ENCODE measurements around the gene GALNT18. TPM values are rescaled to one million over a fixed set of nuclear protein-coding genes. Genes with fewer than 3 reads are reported as not detected.

Gene GALNT18
- total and polyA plus RNA-seq, 7 donors, result 4.6 to 32.4 (median 8.3) TPM

GRCh38 chr11:11397781-11398180 is 224.0 kb downstream of the GALNT18 start:
- Histone ChIP-seq H3K4me3 (no peak overlapping the region), H3K9me3 (no peaks in the 10 kb centered on the region), H3K27me3 (ENCODE audit: insufficient read depth in 3 of 3, low read length in 2 of 3) (no peaks in the 10 kb centered on the region), H3K4me1 (no peaks in the 10 kb centered on the region), H3K27ac (no peak overlapping the region), H3K36me3 (ENCODE audit: insufficient read depth in 1 of 2, low read depth in 1 of 2) (no peaks in the 10 kb centered on the region)
- WGBS, 3 donors, result 98 to 100% (median 98%) methylated on average over 3 of the region's 3 CpGs
- intact Hi-C loops (cut with DNase I), result no loop called here
- DNase-seq, result no peak
- TF ChIP-seq, protein P1, sequence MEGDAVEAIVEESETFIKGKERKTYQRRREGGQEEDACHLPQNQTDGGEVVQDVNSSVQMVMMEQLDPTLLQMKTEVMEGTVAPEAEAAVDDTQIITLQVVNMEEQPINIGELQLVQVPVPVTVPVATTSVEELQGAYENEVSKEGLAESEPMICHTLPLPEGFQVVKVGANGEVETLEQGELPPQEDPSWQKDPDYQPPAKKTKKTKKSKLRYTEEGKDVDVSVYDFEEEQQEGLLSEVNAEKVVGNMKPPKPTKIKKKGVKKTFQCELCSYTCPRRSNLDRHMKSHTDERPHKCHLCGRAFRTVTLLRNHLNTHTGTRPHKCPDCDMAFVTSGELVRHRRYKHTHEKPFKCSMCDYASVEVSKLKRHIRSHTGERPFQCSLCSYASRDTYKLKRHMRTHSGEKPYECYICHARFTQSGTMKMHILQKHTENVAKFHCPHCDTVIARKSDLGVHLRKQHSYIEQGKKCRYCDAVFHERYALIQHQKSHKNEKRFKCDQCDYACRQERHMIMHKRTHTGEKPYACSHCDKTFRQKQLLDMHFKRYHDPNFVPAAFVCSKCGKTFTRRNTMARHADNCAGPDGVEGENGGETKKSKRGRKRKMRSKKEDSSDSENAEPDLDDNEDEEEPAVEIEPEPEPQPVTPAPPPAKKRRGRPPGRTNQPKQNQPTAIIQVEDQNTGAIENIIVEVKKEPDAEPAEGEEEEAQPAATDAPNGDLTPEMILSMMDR (IDR thresholded peaks at IDR 0.05), result no peak
- ATAC-seq, result no peak

- WGBS, 3 donors, result 77 to 91% (median 82%) methylated on average over 2 of the region's 2 CpGs
- Histone ChIP-seq H3K36me3 (ENCODE audit: insufficient read depth in 1 of 2, low read depth in 1 of 2) (no peaks in the 10 kb centered on the region), H3K27ac (no peak overlapping the region), H3K4me3 (no peak overlapping the region), H3K4me1 (peaks cover 1% of the 10 kb centered on the region), H3K27me3 (ENCODE audit: insufficient read depth in 3 of 3, low read length in 2 of 3) (no peaks in the 10 kb centered on the region), H3K9me3 (no peaks in the 10 kb centered on the region)
- DNase-seq, result no peak
- TF ChIP-seq, protein P1 (IDR thresholded peaks at IDR 0.05), result no peak
- intact Hi-C loops (cut with DNase I), result no loop called here
- ATAC-seq, result no peak
These were observed 224.8 kb downstream of the GALNT18 start for GRCh38 chr11:11397036-11397415.

GRCh38 chr11:11396301-11397035 is 225.3 kb downstream of the GALNT18 start:
- Histone ChIP-seq H3K36me3 (ENCODE audit: insufficient read depth in 1 of 2, low read depth in 1 of 2) (no peaks in the 10 kb centered on the region), H3K9me3 (no peaks in the 10 kb centered on the region), H3K27ac (no peak overlapping the region), H3K4me3 (no peak overlapping the region), H3K4me1 (peaks cover 6% of the 10 kb centered on the region), H3K27me3 (ENCODE audit: insufficient read depth in 3 of 3, low read length in 2 of 3) (no peaks in the 10 kb centered on the region)
- TF ChIP-seq, protein P1 (IDR thresholded peaks at IDR 0.05), result no peak
- 40 to 52% (median 45%) methylated on average over 11 of the region's 11 CpGs for WGBS, 3 donors
- intact Hi-C loops (cut with DNase I), result no loop called here
- DNase-seq (peak in 1 of 2 donors; percentile 23), ATAC-seq (peak in 3 of 4 donors; percentile 35 to 69 (median 37))

DNA sequence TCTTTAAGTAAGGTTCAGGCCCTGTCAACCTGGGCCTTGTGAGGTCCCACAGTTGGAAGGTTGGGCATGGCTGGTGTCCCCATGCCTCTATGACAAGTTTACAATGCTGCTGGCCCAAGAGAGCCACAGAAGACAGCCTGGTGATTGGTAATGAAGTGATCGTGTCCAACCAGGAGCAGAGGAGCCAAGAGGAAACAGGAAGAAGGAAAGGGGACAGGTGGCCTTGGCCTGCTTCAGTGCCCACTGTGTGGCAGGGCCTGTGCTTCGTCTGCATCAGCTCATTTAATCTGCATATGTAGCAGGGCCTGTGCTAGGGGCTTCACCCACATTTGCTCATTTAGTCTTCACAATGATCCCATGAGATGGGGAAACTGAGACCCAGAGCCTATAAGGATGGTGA is 226.7 kb downstream of the GALNT18 start:
- DNase-seq (no peak), ATAC-seq (no peak)
- intact Hi-C loops (cut with DNase I), result no loop called here
- H3K4me1 ChIP-seq, result peaks cover 6% of the 10 kb centered on the region
- no peaks in the 10 kb centered on the region for H3K9me3 ChIP-seq
- TF ChIP-seq, protein P1 (IDR thresholded peaks at IDR 0.05), result no peak
- 77 to 90% (median 83%) methylated on average over 2 of the region's 2 CpGs for WGBS, 3 donors
- no peak overlapping the region for H3K4me3 ChIP-seq
- no peaks in the 10 kb centered on the region for H3K36me3 ChIP-seq (ENCODE audit: insufficient read depth in 1 of 2, low read depth in 1 of 2)
- H3K27ac ChIP-seq, result no peak overlapping the region
- H3K27me3 ChIP-seq (ENCODE audit: insufficient read depth in 3 of 3, low read length in 2 of 3), result no peaks in the 10 kb centered on the region

DNA sequence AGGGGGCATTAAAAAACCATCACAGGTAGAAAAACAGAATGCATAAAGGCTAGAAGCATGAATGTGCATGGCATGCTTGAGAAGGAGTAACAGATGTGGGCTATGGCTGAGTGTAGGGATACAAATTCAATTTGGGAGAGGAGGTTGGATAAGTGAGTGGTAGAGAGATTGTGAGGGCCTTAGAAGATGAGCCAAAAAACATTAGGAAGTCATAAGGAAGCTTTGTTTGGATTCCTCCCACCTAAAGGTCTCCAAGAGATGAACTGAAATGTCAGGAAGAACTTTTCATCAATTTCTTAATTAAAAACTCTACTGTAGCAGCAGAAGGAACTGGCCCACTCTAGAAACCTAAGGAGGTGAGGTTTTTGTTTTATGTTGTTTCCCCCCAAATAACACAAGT is 227.6 kb downstream of the GALNT18 start:
- intact Hi-C loops (cut with DNase I), result no loop called here
- ATAC-seq (no peak), DNase-seq (no peak)
- H3K9me3 ChIP-seq, result no peaks in the 10 kb centered on the region
- TF ChIP-seq, protein P1 (IDR thresholded peaks at IDR 0.05), result no peak
- H3K27ac ChIP-seq, result no peak overlapping the region
- H3K27me3 ChIP-seq (ENCODE audit: insufficient read depth in 3 of 3, low read length in 2 of 3), result no peaks in the 10 kb centered on the region
- peaks cover 6% of the 10 kb centered on the region for H3K4me1 ChIP-seq
- no peaks in the 10 kb centered on the region for H3K36me3 ChIP-seq (ENCODE audit: insufficient read depth in 1 of 2, low read depth in 1 of 2)
- no peak overlapping the region for H3K4me3 ChIP-seq
